GM19452 (cell line): Measurements from ENCODE around the gene CHD9.
"Not testable (repeated sequence)": the region's sequence is repeated elsewhere in the genome, so short reads cannot be mapped to it uniquely, and the experiment has no call there.

Source experiments
- ATAC-seq: cut with Tn5 transposase; IDR thresholded peaks from one replicate; pipeline ENCODE4 v1.9.1; 2021; ENCODE audit not compliant: unreplicated experiment

Gene CHD9

GRCh38 chr16:53045341-53046220 is 9.2 kb upstream of the CHD9 start:
- no peak for ATAC-seq

- not testable (repeated sequence) for ATAC-seq
These were observed 7.3 kb upstream of the CHD9 start for GRCh38 chr16:53047515-53047914.

GRCh38 chr16:53048139-53048915 is 6.5 kb upstream of the CHD9 start:
- ATAC-seq = no peak

GRCh38 chr16:53051255-53051654 is 3.5 kb upstream of the CHD9 start:
- ATAC-seq = not testable (repeated sequence)

GRCh38 chr16:53052519-53053501 is 2.0 kb upstream of the CHD9 start, which contains the start of gene CHD9NB:
Gene CHD9NB (minus strand): TSS chr16:53052897. CDS start chr16:53044158, 8,739 bp downstream.
- no peak for ATAC-seq

- peak; percentile 42 for ATAC-seq
These were observed 673 bp upstream of the CHD9 start for GRCh38 chr16:53053967-53054669.

- ATAC-seq = no peak
These were observed 975 bp downstream of the CHD9 start for GRCh38 chr16:53055541-53056391.

GRCh38 chr16:53056392-53056881 is 1.6 kb downstream of the CHD9 start:
- ATAC-seq = no peak

- ATAC-seq = no peak
These were observed 2.9 kb downstream of the CHD9 start for GRCh38 chr16:53057658-53058057.

- ATAC-seq = no peak
These were observed 3.6 kb downstream of the CHD9 start for GRCh38 chr16:53058441-53058840.

- no peak for ATAC-seq
These were observed 4.1 kb downstream of the CHD9 start for GRCh38 chr16:53058882-53059281.

GRCh38 chr16:53059672-53060071 is 4.9 kb downstream of the CHD9 start:
- no peak for ATAC-seq

GRCh38 chr16:53061256-53061655 is 6.5 kb downstream of the CHD9 start:
- peak; percentile 13 for ATAC-seq

GRCh38 chr16:53061701-53062159 is 6.9 kb downstream of the CHD9 start:
- peak; percentile 92 for ATAC-seq

- ATAC-seq = no peak
These were observed 9.3 kb downstream of the CHD9 start for GRCh38 chr16:53064081-53064578.

GRCh38 chr16:53065461-53066061 is 10.8 kb downstream of the CHD9 start:
- ATAC-seq = no peak

- ATAC-seq = no peak
These were observed 12.9 kb downstream of the CHD9 start for GRCh38 chr16:53067675-53068074.

- ATAC-seq = peak; percentile 63
These were observed 13.6 kb downstream of the CHD9 start for GRCh38 chr16:53068423-53068833.
